Trophoblast cell (in vitro differentiated cells and primary cell): ENCODE measurements around the gene ARHGAP30.
A peak's percentile ranks its signal among the peaks of the same experiment; 100 is the strongest.

Experiments used
- DNase-seq, 2 donors: peaks; one replicate each; pipeline ENCODE4 v3.0.0-alpha.2; 2016
- H2AFZ ChIP-seq: 2 replicates; pipeline ENCODE4 v1.6.1; 2013; ENCODE audit warnings: low read length, moderate library complexity, mild to moderate bottlenecking; ENCODE audit not compliant: insufficient read depth, poor library complexity
- H2AK5ac ChIP-seq: 2 replicates; pipeline ENCODE4 v1.6.1; 2013; ENCODE audit warnings: mild to moderate bottlenecking, low read length
- H2BK120ac ChIP-seq: 2 replicates; pipeline ENCODE4 v1.6.1; 2013; ENCODE audit warnings: low read length, mild to moderate bottlenecking, moderate library complexity; ENCODE audit not compliant: insufficient read depth, poor library complexity
- H2BK12ac ChIP-seq: 2 replicates; pipeline ENCODE4 v1.6.1; 2013; ENCODE audit warnings: mild to moderate bottlenecking, low read length, moderate library complexity
- H2BK5ac ChIP-seq: 2 replicates; pipeline ENCODE4 v1.6.1; 2013; ENCODE audit warnings: low read length, low read depth, moderate library complexity, mild to moderate bottlenecking; ENCODE audit not compliant: poor library complexity
- H3K14ac ChIP-seq: 2 replicates; pipeline ENCODE4 v1.6.1; 2013; ENCODE audit warnings: mild to moderate bottlenecking, low read length
- H3K18ac ChIP-seq: 2 replicates; pipeline ENCODE4 v1.6.1; 2013; ENCODE audit warnings: mild to moderate bottlenecking, low read length
- H3K23ac ChIP-seq: 2 replicates; pipeline ENCODE4 v1.6.1; 2013; ENCODE audit warnings: low read length
- H3K27ac ChIP-seq: 2 replicates; pipeline ENCODE4 v1.5.1; 2013; ENCODE audit warnings: low read depth, mild to moderate bottlenecking, inconsistent platforms, low read length, moderate library complexity
- H3K27me3 ChIP-seq: 2 replicates; pipeline ENCODE4 v1.6.1; 2013; ENCODE audit warnings: inconsistent platforms, mild to moderate bottlenecking, low read length, moderate library complexity; ENCODE audit not compliant: insufficient read depth
- H3K36me3 ChIP-seq, 2 experiments: 1 replicate in 1 of 2; 2 replicates in 1 of 2; pipeline ENCODE4 v1.6.1; 2013; ENCODE audit warnings: low read length in 2 of 2, mild to moderate bottlenecking in 2 of 2, moderate library complexity in 1 of 2; ENCODE audit not compliant: insufficient read depth in 2 of 2, control insufficient read depth in 1 of 2
- H3K4ac ChIP-seq: 2 replicates; pipeline ENCODE4 v1.6.1; 2013; ENCODE audit warnings: low read depth, mild to moderate bottlenecking, low read length, moderate library complexity
- H3K4me1 ChIP-seq, 2 experiments: 1 replicate in 1 of 2; 2 replicates in 1 of 2; pipeline ENCODE4 v1.6.1; 2013; ENCODE audit warnings: low read length in 2 of 2, mild to moderate bottlenecking in 2 of 2, moderate library complexity in 1 of 2; ENCODE audit not compliant: insufficient read depth in 2 of 2, control insufficient read depth in 1 of 2
- H3K4me2 ChIP-seq: 2 replicates; pipeline ENCODE4 v1.6.1; 2013; ENCODE audit warnings: inconsistent platforms, mild to moderate bottlenecking, low read length, moderate library complexity
- H3K4me3 ChIP-seq: 2 replicates; pipeline ENCODE4 v1.5.1; 2013; ENCODE audit warnings: mild to moderate bottlenecking, low read depth, low read length, inconsistent platforms
- H3K79me1 ChIP-seq: one replicate; pipeline ENCODE4 v1.6.1; 2013; ENCODE audit warnings: low read length
- H3K79me2 ChIP-seq: 2 replicates; pipeline ENCODE4 v1.6.1; 2013; ENCODE audit warnings: low read length, mild to moderate bottlenecking; ENCODE audit not compliant: control insufficient read depth, insufficient read depth, poor library complexity
- H3K9ac ChIP-seq: 2 replicates; pipeline ENCODE4 v1.6.1; 2013; ENCODE audit warnings: mild to moderate bottlenecking, low read length
- H3K9me3 ChIP-seq: 2 replicates; pipeline ENCODE4 v1.6.1; 2013; ENCODE audit warnings: low read depth, mild to moderate bottlenecking, control low read depth, inconsistent platforms, low read length; ENCODE audit not compliant: insufficient read depth
- H4K12ac ChIP-seq: 2 replicates; pipeline ENCODE4 v1.6.1; 2013; ENCODE audit warnings: low read depth, mild to moderate bottlenecking, low read length, moderate library complexity
- H4K8ac ChIP-seq: 2 replicates; pipeline ENCODE4 v1.6.1; 2013; ENCODE audit warnings: low read depth, mild to moderate bottlenecking, low read length, moderate library complexity
- H4K91ac ChIP-seq: one replicate; pipeline ENCODE4 v1.6.1; 2013; ENCODE audit warnings: low read depth, mild to moderate bottlenecking, low read length, moderate library complexity
- WGBS: extraction: QIAGEN DNeasy Blood & Tissue Kit; methylation state at CpG from one replicate; pipeline ENCODE4 v1.1.7; 2013; ENCODE audit warnings: missing lambda C conversion rate; ENCODE audit not compliant: insufficient read length, insufficient coverage; ENCODE audit errors: extremely low coverage; 5-methylcytosine and 5-hydroxymethylcytosine counted together

Gene ARHGAP30

DNA sequence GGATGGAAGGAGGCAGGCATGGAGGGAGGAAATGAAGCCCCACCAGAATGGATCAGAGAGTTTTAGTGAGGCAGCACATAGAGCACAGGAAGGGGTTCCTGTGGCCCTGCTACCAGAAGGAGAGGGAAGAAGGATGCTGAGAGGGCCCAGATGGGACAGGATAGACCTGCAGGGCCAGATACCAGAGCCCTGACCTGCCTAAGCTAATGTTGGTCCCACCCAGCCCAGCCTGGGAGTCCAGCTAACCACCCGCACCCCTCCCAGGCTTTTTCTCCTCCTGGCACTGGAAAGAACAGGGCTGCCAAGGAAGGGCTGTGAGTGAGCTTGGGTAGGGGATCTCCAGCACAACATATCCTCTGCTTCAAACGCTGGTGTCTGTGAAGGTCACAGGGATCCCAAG is 12.8 kb upstream of the ARHGAP30 start:
- peak overlapping the region; percentile 99 for H3K27ac ChIP-seq
- H3K27me3 ChIP-seq, result no peaks in the 10 kb centered on the region
- peak overlapping the region; percentile 28 for H4K8ac ChIP-seq
- H4K91ac ChIP-seq, result peak overlapping the region; percentile 97
- peak overlapping the region; percentile 96 for H2BK5ac ChIP-seq
- H3K79me1 ChIP-seq, result peaks cover 78% of the 10 kb centered on the region
- peaks cover under 1% of the 10 kb centered on the region for H3K9me3 ChIP-seq
- peak overlapping the region; percentile 92 for H2BK12ac ChIP-seq
- H4K12ac ChIP-seq, result peak overlapping the region; percentile 37
- no peak overlapping the region for H3K23ac ChIP-seq
- peaks cover 24% of the 10 kb centered on the region for H3K79me2 ChIP-seq
- no peak overlapping the region for H3K9ac ChIP-seq
- peak; percentile 95 to 96 for DNase-seq
- H2AFZ ChIP-seq, result no peak overlapping the region
- H3K4me2 ChIP-seq, result peak overlapping the region; percentile 31
- peak overlapping the region; percentile 67 for H2BK120ac ChIP-seq
- H3K36me3 ChIP-seq, result peaks cover 1% of the 10 kb centered on the region in 2 experiments
- H3K4ac ChIP-seq, result peak overlapping the region; percentile 18
- peak overlapping the region; percentile 59 for H3K14ac ChIP-seq
- no CpG with 5 or more reads among the region's 2 CpGs for whole genome bisulfite sequencing
- H3K18ac ChIP-seq, result peak overlapping the region; percentile 89
- no peak overlapping the region for H3K4me3 ChIP-seq
- peaks cover 68 to 78% of the 10 kb centered on the region in 2 experiments for H3K4me1 ChIP-seq
- peak overlapping the region; percentile 77 for H2AK5ac ChIP-seq

DNA sequence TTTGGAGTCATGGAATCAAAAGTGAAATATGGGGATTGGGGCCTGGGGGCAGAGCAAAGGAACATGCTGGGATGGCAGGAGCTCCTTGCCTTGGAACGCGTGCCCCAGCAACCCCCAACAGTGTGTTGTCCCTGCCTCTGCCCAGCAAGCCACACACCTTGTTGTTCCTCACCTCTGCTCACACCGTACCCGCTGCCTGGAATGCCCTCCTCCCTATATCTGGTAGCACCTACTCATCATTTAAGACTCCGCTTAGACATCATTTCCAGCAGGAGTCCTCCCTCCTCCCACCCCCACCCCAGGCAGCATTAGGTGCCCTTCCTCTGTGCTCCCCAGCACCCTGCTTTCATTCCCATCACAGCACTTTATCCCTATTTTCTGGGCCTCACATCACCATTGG is 11.8 kb upstream of the ARHGAP30 start:
- Histone ChIP-seq H3K4ac (peak overlapping the region; percentile 66), H3K4me2 (no peak overlapping the region), H3K27me3 (no peaks in the 10 kb centered on the region), H2BK5ac (peak overlapping the region; percentile 81), H3K4me1 (peaks cover 60 to 69% of the 10 kb centered on the region in 2 experiments), H2BK12ac (peak overlapping the region; percentile 94), H3K36me3 (peaks cover 5% of the 10 kb centered on the region in 2 experiments), H2AFZ (no peak overlapping the region), H3K79me1 (peaks cover 70% of the 10 kb centered on the region), H4K12ac (peak overlapping the region; percentile 24), H3K4me3 (no peak overlapping the region), H3K79me2 (peaks cover 18% of the 10 kb centered on the region), H3K27ac (peak overlapping the region; percentile 81), H3K14ac (peak overlapping the region; percentile 91), H2BK120ac (peak overlapping the region; percentile 67), H2AK5ac (peak overlapping the region; percentile 98), H3K9ac (no peak overlapping the region), H3K9me3 (peaks cover 2% of the 10 kb centered on the region), H3K23ac (no peak overlapping the region), H4K8ac (peak overlapping the region; percentile 33), H4K91ac (peak overlapping the region; percentile 97), H3K18ac (peak overlapping the region; percentile 83)
- DNase-seq, result peak; percentile 55 to 68
- no CpG with 5 or more reads among the region's 5 CpGs for WGBS

DNA sequence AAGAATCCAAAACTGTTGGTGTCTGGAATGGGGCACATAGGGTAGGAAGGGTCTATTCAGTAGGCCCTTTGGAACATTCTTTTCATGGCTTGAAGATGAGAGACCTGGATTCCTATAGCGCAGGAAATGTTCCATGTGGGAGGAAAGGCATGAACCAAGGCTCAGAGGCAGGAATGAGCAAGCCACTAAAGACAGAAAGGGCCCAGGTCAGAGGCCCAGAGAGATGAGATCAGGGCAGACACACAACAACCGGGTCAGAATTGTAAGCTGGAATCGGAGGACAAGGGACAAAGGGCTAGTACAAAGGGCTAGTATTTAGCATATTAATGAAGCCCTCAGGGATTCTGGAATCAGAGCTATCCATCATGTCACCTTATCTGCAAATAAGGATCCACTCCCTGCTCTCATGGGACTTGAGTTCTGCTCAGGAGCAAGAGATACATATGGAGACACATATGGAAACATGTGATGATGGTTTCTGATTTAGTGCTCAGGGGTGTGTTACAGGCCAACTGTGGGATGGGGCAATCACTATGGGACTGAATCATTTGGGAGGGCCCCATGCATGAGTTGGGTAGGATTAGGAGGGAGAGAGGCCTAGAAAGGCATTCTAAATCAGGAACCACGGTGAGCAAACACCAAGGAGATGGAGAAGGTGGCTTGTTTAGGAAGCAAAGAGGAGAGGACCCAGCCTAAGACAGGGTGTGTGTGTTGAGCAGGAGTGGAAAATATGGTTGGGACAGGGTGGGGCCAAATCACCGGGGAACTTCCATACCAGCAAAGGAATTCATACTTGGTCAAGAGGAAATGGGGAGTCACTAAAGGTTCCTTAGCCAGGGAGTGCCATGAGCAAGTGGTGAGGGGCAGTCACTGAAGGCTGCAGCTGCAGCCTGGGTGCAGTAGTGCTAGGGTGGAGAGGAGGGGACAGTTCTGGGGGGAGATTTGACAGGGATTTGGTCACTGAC is 11.0 kb upstream of the ARHGAP30 start:
- Histone ChIP-seq H3K4ac (peak overlapping the region; percentile 61), H2AFZ (no peak overlapping the region), H3K27me3 (no peaks in the 10 kb centered on the region), H3K79me2 (peaks cover 13% of the 10 kb centered on the region), H3K4me2 (no peak overlapping the region), H4K12ac (peak overlapping the region; percentile 29), H3K9ac (no peak overlapping the region), H3K18ac (peak overlapping the region; percentile 71), H3K4me3 (no peak overlapping the region), H2BK120ac (peak overlapping the region; percentile 67), H3K4me1 (peaks cover 53 to 61% of the 10 kb centered on the region in 2 experiments), H4K91ac (peak overlapping the region; percentile 97), H4K8ac (peak overlapping the region; percentile 61), H3K23ac (no peak overlapping the region), H2BK12ac (peak overlapping the region; percentile 53), H2AK5ac (peak overlapping the region; percentile 63), H3K36me3 (peaks cover 5 to 7% of the 10 kb centered on the region in 2 experiments), H2BK5ac (peak overlapping the region; percentile 60), H3K9me3 (peaks cover 2% of the 10 kb centered on the region), H3K14ac (peak overlapping the region; percentile 56), H3K27ac (peak overlapping the region; percentile 81), H3K79me1 (peaks cover 62% of the 10 kb centered on the region)
- WGBS, result no CpG with 5 or more reads among the region's 5 CpGs
- DNase-seq, result peak; percentile 80 to 94

GRCh38 chr1:161079436-161080110 is 9.9 kb upstream of the ARHGAP30 start:
- H2BK120ac ChIP-seq, result peak overlapping the region; percentile 67
- peak overlapping the region; percentile 64 for H2AK5ac ChIP-seq
- H3K27ac ChIP-seq, result peak overlapping the region; percentile 81
- H3K23ac ChIP-seq, result no peak overlapping the region
- H4K91ac ChIP-seq, result peak overlapping the region; percentile 97
- no peak overlapping the region for H3K4me3 ChIP-seq
- no peak overlapping the region for H4K8ac ChIP-seq
- no peak overlapping the region for H3K4me2 ChIP-seq
- peaks cover 53% of the 10 kb centered on the region for H3K79me1 ChIP-seq
- peak overlapping the region; percentile 2 for H3K18ac ChIP-seq
- H2BK12ac ChIP-seq, result peak overlapping the region; percentile 0
- H3K79me2 ChIP-seq, result peaks cover 9% of the 10 kb centered on the region
- H2AFZ ChIP-seq, result no peak overlapping the region
- DNase-seq, result no peak
- H3K14ac ChIP-seq, result peak overlapping the region; percentile 56
- H2BK5ac ChIP-seq, result peak overlapping the region; percentile 5
- H3K27me3 ChIP-seq, result no peaks in the 10 kb centered on the region
- peaks cover 2% of the 10 kb centered on the region for H3K9me3 ChIP-seq
- peak overlapping the region; percentile 2 for H3K4ac ChIP-seq
- no peak overlapping the region for H3K9ac ChIP-seq
- H4K12ac ChIP-seq, result no peak overlapping the region
- WGBS, result no CpG with 5 or more reads among the region's 41 CpGs
- peaks cover 10 to 11% of the 10 kb centered on the region in 2 experiments for H3K36me3 ChIP-seq
- H3K4me1 ChIP-seq, result peaks cover 47 to 55% of the 10 kb centered on the region in 2 experiments
